ENCODE data around the gene CGN. TPM values are rescaled to one million over a fixed set of nuclear protein-coding genes. Genes with fewer than 3 reads are reported as not detected.
A peak's percentile ranks its signal among the peaks of the same experiment; 100 is the strongest.

CGN gene
- total and polyA plus RNA-seq, 2 of the 13 experiments (the other 11 are each of a cell fraction or from before 2014, with no cell fraction given): 0.75 to 0.81 TPM

DNA sequence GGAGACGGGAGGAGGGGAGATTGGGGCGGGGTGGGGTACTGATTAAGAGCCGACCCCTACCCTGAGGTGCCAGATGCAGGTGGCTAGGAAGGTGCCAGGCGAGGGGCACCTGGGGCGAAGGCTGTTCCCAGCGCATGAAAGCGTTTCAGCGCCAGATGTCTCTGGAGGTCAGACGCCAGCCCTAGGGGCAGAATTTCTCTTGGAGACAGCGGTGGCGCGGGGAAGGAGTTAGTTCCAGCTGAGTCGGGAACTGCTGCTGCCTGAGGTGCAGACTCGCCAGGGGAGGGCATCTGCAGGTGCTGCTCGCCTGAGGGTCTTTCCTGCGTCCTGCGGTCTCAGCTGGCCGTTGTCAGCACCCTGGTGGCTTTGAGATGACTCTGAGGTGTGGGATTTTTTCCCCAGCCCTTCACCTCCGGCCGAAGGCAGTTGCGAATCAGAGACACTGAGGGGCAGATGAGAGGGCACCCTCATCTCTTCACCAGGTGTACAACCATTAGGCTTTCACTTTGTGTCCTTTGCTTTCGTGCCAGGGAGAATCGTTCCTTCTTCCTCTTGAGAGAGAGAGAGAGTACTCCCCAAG is 539 bp downstream of the CGN start:
- H3K9ac ChIP-seq (ENCODE audit: insufficient read depth, low read depth, low read length): peak overlapping the region; percentile 50; the same call in 1 of the 2 replicates
- peak overlapping the region; percentile 91 for H3K4me2 ChIP-seq (ENCODE audit: low read depth, low read length)
- H3K27me3 ChIP-seq (ENCODE audit: control insufficient read depth in 1 of 2, insufficient read depth in 2 of 2, low read length in 2 of 2): peaks cover 0 to 16% of the 10 kb centered on the region in 2 experiments; a peak in 2 of 5 replicates
- ChIA-PET CTCF (ENCODE audit: low intra/inter-chr PET ratio, low total read pairs) (no interaction called here), POLR2A (interaction anchor here (0.9 to 2.1 kb wide), 6 partner anchors 17 to 397 kb away, joined by 3 to 13 read pairs (median 4); partner anchors contain the start of genes POGZ, THEM4, TUFT1 and VPS72)
- H3K4me1 ChIP-seq (ENCODE audit: insufficient read depth, low read length): peaks cover 71% of the 10 kb centered on the region
- BruUV-seq (replicated peaks): no TSS peak
- no peaks in the 10 kb centered on the region for H3K36me3 ChIP-seq (replicated peaks in 1 of 2; ENCODE audit: control insufficient read depth in 1 of 2, insufficient read depth in 2 of 2, low read length in 2 of 2)
- H3K27ac ChIP-seq (ENCODE audit: extremely low read length, insufficient read depth, low read length): no peak overlapping the region
- intact Hi-C loops (cut with micrococcal nuclease; ENCODE audit: unreplicated experiment) (no loop called here), in situ Hi-C loops (cut with HindIII; ENCODE audit: extremely low pct_ligation_motif_present, low pct_unique_long_range_greater_than_20kb) (no loop called here)
- ATAC-seq (peak; percentile 19), DNase-seq (ENCODE audit: low spot score) (no peak), FAIRE-seq (no peak)
- H3K79me2 ChIP-seq (ENCODE audit: insufficient read depth, low read length): no peaks in the 10 kb centered on the region
- no peak overlapping the region for H2AFZ ChIP-seq (ENCODE audit: low read length)
- H3K9me3 ChIP-seq (ENCODE audit: low read length): no peaks in the 10 kb centered on the region
- no peaks in the 10 kb centered on the region for H4K20me1 ChIP-seq (ENCODE audit: insufficient read depth, low read length)
- 3% methylated on average over 7 of the region's 23 CpGs for WGBS (ENCODE audit: low lambda C conversion rate)
- H3K4me3 ChIP-seq (replicated peaks in 1 of 3; ENCODE audit: insufficient read depth in 1 of 3, low read depth in 2 of 3, low read length in 3 of 3): peak overlapping the region; percentile 66 to 80 (median 71)
- TF ChIP-seq, protein P1, sequence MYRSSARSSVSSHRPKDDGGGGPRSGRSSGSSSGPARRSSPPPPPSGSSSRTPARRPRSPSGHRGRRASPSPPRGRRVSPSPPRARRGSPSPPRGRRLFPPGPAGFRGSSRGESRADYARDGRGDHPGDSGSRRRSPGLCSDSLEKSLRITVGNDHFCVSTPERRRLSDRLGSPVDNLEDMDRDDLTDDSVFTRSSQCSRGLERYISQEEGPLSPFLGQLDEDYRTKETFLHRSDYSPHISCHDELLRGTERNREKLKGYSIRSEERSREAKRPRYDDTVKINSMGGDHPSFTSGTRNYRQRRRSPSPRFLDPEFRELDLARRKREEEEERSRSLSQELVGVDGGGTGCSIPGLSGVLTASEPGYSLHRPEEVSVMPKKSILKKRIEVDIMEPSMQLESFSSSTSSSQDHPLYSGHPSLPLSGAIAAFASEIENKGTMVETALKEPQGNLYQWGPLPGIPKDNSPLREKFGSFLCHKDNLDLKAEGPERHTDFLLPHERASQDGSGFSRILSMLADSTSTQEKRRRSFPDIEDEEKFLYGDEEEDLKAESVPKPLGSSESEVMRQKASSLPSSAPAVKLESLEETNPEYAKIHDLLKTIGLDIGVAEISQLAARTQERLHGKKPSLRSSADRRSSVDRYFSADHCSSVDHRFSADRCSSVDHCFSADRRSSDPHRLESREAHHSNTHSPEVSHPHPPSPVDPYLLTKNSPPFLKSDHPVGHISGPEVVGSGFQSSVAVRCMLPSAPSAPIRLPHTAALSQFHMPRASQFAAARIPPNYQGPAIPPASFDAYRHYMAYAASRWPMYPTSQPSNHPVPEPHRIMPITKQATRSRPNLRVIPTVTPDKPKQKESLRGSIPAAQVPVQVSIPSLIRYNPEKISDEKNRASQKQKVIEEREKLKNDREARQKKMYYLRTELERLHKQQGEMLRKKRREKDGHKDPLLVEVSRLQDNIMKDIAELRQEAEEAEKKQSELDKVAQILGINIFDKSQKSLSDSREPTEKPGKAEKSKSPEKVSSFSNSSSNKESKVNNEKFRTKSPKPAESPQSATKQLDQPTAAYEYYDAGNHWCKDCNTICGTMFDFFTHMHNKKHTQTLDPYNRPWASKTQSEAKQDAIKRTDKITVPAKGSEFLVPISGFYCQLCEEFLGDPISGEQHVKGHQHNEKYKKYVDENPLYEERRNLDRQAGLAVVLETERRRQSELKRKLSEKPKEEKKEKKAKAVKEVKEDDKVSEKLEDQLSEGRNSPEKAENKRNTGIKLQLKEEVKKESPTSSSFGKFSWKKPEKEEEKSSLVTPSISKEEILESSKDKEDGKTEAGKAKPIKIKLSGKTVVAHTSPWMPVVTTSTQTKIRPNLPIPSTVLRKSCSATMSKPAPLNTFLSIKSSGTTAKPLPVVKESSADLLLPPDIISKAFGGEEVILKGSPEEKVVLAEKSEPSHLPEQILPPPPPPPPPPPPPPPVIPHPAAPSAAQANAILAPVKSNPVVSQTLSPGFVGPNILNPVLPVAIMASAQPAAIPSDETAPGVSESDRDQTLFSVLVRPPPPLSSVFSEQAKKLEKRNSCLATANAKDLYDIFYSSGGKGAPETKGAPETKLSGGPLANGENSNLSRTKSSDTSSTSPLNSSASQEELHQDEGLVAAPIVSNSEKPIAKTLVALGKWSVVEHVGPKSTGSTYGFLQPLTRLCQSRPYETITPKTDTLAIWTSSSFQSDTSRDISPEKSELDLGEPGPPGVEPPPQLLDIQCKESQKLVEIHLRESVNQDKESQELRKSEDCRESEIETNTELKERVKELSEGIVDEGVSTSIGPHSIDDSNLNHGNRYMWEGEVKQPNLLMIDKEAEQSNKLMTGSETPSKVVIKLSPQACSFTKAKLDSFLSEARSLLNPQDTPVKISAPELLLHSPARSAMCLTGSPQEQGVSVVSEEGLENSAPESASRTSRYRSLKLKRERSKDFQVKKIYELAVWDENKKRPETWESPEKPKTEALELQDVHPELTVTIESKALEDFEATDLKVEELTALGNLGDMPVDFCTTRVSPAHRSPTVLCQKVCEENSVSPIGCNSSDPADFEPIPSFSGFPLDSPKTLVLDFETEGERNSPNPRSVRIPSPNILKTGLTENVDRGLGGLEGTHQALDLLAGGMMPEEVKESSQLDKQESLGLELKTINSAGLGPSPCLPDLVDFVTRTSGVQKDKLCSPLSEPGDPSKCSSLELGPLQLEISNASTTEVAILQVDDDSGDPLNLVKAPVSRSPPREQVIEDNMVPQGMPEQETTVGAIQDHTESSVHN (CRISPR knock-in tag; IDR thresholded peaks at IDR 0.05): 0 out of 2 replicates have a peak, but pooled peaks have one; percentile 15
- TF ChIP-seq ZNF430 (CRISPR knock-in tag; IDR thresholded peaks at IDR 0.05): 0 out of 2 replicates have a peak, but pooled peaks have one; percentile 14
- TF ChIP-seq, protein P2, sequence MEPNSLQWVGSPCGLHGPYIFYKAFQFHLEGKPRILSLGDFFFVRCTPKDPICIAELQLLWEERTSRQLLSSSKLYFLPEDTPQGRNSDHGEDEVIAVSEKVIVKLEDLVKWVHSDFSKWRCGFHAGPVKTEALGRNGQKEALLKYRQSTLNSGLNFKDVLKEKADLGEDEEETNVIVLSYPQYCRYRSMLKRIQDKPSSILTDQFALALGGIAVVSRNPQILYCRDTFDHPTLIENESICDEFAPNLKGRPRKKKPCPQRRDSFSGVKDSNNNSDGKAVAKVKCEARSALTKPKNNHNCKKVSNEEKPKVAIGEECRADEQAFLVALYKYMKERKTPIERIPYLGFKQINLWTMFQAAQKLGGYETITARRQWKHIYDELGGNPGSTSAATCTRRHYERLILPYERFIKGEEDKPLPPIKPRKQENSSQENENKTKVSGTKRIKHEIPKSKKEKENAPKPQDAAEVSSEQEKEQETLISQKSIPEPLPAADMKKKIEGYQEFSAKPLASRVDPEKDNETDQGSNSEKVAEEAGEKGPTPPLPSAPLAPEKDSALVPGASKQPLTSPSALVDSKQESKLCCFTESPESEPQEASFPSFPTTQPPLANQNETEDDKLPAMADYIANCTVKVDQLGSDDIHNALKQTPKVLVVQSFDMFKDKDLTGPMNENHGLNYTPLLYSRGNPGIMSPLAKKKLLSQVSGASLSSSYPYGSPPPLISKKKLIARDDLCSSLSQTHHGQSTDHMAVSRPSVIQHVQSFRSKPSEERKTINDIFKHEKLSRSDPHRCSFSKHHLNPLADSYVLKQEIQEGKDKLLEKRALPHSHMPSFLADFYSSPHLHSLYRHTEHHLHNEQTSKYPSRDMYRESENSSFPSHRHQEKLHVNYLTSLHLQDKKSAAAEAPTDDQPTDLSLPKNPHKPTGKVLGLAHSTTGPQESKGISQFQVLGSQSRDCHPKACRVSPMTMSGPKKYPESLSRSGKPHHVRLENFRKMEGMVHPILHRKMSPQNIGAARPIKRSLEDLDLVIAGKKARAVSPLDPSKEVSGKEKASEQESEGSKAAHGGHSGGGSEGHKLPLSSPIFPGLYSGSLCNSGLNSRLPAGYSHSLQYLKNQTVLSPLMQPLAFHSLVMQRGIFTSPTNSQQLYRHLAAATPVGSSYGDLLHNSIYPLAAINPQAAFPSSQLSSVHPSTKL (CRISPR knock-in tag; IDR thresholded peaks at IDR 0.05): peak; percentile 28; the same call in 1 of the 2 replicates
- TF ChIP-seq, protein P3, sequence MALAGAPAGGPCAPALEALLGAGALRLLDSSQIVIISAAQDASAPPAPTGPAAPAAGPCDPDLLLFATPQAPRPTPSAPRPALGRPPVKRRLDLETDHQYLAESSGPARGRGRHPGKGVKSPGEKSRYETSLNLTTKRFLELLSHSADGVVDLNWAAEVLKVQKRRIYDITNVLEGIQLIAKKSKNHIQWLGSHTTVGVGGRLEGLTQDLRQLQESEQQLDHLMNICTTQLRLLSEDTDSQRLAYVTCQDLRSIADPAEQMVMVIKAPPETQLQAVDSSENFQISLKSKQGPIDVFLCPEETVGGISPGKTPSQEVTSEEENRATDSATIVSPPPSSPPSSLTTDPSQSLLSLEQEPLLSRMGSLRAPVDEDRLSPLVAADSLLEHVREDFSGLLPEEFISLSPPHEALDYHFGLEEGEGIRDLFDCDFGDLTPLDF (CRISPR knock-in tag; IDR thresholded peaks at IDR 0.05): no peak
- TF ChIP-seq, protein P4, sequence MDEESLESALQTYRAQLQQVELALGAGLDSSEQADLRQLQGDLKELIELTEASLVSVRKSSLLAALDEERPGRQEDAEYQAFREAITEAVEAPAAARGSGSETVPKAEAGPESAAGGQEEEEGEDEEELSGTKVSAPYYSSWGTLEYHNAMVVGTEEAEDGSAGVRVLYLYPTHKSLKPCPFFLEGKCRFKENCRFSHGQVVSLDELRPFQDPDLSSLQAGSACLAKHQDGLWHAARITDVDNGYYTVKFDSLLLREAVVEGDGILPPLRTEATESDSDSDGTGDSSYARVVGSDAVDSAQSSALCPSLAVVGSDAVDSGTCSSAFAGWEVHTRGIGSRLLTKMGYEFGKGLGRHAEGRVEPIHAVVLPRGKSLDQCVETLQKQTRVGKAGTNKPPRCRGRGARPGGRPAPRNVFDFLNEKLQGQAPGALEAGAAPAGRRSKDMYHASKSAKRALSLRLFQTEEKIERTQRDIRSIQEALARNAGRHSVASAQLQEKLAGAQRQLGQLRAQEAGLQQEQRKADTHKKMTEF (CRISPR knock-in tag; IDR thresholded peaks at IDR 0.05): peak; percentile 13; the same call in 1 of the 2 replicates
- peak; percentile 6; the same call in 1 of the 2 replicates for TF ChIP-seq KAT8 (CRISPR knock-in tag; IDR thresholded peaks at IDR 0.05)
